Mucosa of rectum (tissue), 2 donors: ENCODE results near the gene SRR.
A peak's percentile ranks its signal among the peaks of the same experiment; 100 is the strongest.
"Not testable (repeated sequence)": the region's sequence is repeated elsewhere in the genome, so short reads cannot be mapped to it uniquely, and the experiment has no call there.

ENCODE experiments used
- H3K27ac ChIP-seq, 2 donors: one replicate each; pipeline ENCODE4 v1.7.0; 2013; ENCODE audit warnings: inconsistent platforms in 2 of 2, low read depth in 2 of 2, low read length in 2 of 2
- H3K27me3 ChIP-seq, 2 donors: one replicate each; pipeline ENCODE4 v1.7.0; 2013; ENCODE audit warnings: low read length in 2 of 2; ENCODE audit not compliant: control insufficient read depth in 2 of 2, insufficient read depth in 2 of 2
- H3K36me3 ChIP-seq, 2 donors: one replicate each; pipeline ENCODE4 v1.7.0; 2013; ENCODE audit warnings: low read length in 2 of 2; ENCODE audit not compliant: control insufficient read depth in 2 of 2, insufficient read depth in 2 of 2
- H3K4me1 ChIP-seq, 2 donors: one replicate each; pipeline ENCODE4 v1.7.0; 2013; ENCODE audit warnings: low read length in 2 of 2, mild to moderate bottlenecking in 1 of 2; ENCODE audit not compliant: control insufficient read depth in 2 of 2, insufficient read depth in 2 of 2
- H3K4me3 ChIP-seq, 2 donors: one replicate each; pipeline ENCODE4 v1.7.0; 2013; ENCODE audit warnings: low read length in 2 of 2
- H3K9ac ChIP-seq, 2 donors: one replicate each; pipeline ENCODE4 v1.7.0; 2013; ENCODE audit warnings: low read length in 2 of 2, low read depth in 1 of 2, mild to moderate bottlenecking in 1 of 2
- H3K9me3 ChIP-seq, 2 donors: one replicate each; pipeline ENCODE4 v1.7.0; 2013; ENCODE audit warnings: low read length in 2 of 2; ENCODE audit not compliant: control insufficient read depth in 2 of 2
- donor health status: healthy.
- donor health status: Normal muscosa, but diverticular disease.

The SRR gene

GRCh38 chr17:2303204-2304188 is at the start of gene SRR, which contains the start of gene SMG6:
Gene SRR, plus strand, starts transcription at chr17:2303950. Its CDS starts 11,611 bp downstream, at chr17:2315561.
Gene SMG6, minus strand, starts transcription at chr17:2303785. Its CDS starts 65 bp downstream, at chr17:2303720.
- Histone ChIP-seq H3K36me3 (peaks cover 7 to 18% of the 10 kb centered on the region in 2 donors), H3K9me3 (no peaks in the 10 kb centered on the region), H3K27ac (peak within 1 kb of the TSS; percentile 91 to 92), H3K9ac (peak within 1 kb of the TSS; percentile 85 to 89), H3K27me3 (no peaks in the 10 kb centered on the region), H3K4me1 (peaks cover 4 to 10% of the 10 kb centered on the region in 2 donors), H3K4me3 (peak within 1 kb of the TSS; percentile 89 to 90)

- H3K9ac ChIP-seq, H3K4me1 ChIP-seq, H3K9me3 ChIP-seq, H3K4me3 ChIP-seq, H3K36me3 ChIP-seq, H3K27me3 ChIP-seq: not testable (repeated sequence)
- H3K27ac ChIP-seq: peak overlapping the region; percentile 6 to 65
Observed at GRCh38 chr17:2258830-2259229, 44.9 kb upstream of the SRR start.

- Histone ChIP-seq H3K4me1 (peaks cover 0 to 3% of the 10 kb centered on the region in 2 donors), H3K27ac (peak overlapping the region; percentile 29 to 42), H3K9ac (peak overlapping the region; percentile 33 to 44), H3K27me3 (no peaks in the 10 kb centered on the region), H3K9me3 (no peaks in the 10 kb centered on the region), H3K4me3 (no peak overlapping the region), H3K36me3 (peaks cover 5 to 8% of the 10 kb centered on the region in 2 donors)
Observed at GRCh38 chr17:2259769-2260536, 43.8 kb upstream of the SRR start.

GRCh38 chr17:2262135-2262587 is 41.6 kb upstream of the SRR start:
- Histone ChIP-seq H3K27me3 (no peaks in the 10 kb centered on the region), H3K27ac (no peak overlapping the region), H3K36me3 (peaks cover 5 to 8% of the 10 kb centered on the region in 2 donors), H3K9ac (no peak overlapping the region), H3K4me3 (no peak overlapping the region), H3K4me1 (peaks cover 0 to 3% of the 10 kb centered on the region in 2 donors), H3K9me3 (no peaks in the 10 kb centered on the region)

- H3K9ac ChIP-seq: no peak overlapping the region
- no peak overlapping the region for H3K4me3 ChIP-seq
- H3K27me3 ChIP-seq: no peaks in the 10 kb centered on the region
- H3K27ac ChIP-seq: peak overlapping the region; percentile 11 to 25
- H3K36me3 ChIP-seq: peaks cover 8 to 10% of the 10 kb centered on the region in 2 donors
- H3K4me1 ChIP-seq: peaks cover 0 to 3% of the 10 kb centered on the region in 2 donors
- no peaks in the 10 kb centered on the region for H3K9me3 ChIP-seq
Observed at GRCh38 chr17:2263183-2264066, 40.3 kb upstream of the SRR start.

GRCh38 chr17:2264067-2264860 is 39.5 kb upstream of the SRR start:
- no peaks in the 10 kb centered on the region for H3K27me3 ChIP-seq
- no peak overlapping the region for H3K9ac ChIP-seq
- H3K4me3 ChIP-seq: no peak overlapping the region
- no peaks in the 10 kb centered on the region for H3K9me3 ChIP-seq
- H3K36me3 ChIP-seq: peaks cover 8 to 10% of the 10 kb centered on the region in 2 donors
- peak overlapping the region; percentile 11 to 25 for H3K27ac ChIP-seq
- H3K4me1 ChIP-seq: peaks cover 0 to 3% of the 10 kb centered on the region in 2 donors

- H3K4me1 ChIP-seq, H3K4me3 ChIP-seq: not testable (repeated sequence)
Observed at GRCh38 chr17:2265166-2265565, 38.6 kb upstream of the SRR start.

GRCh38 chr17:2266045-2266864 is 37.5 kb upstream of the SRR start:
- peak overlapping the region in 1 of 2 donors; percentile 29 for H3K4me3 ChIP-seq
- no peaks in the 10 kb centered on the region for H3K9me3 ChIP-seq
- peak overlapping the region; percentile 55 to 73 for H3K27ac ChIP-seq
- H3K9ac ChIP-seq: peak overlapping the region in 1 of 2 donors; percentile 5
- H3K27me3 ChIP-seq: no peaks in the 10 kb centered on the region
- peaks cover 5 to 9% of the 10 kb centered on the region in 2 donors for H3K36me3 ChIP-seq
- H3K4me1 ChIP-seq: peaks cover 0 to 3% of the 10 kb centered on the region in 2 donors

More at GRCh38 chr17:2265166-2265565, 38.6 kb upstream of the SRR start:
- H3K9me3 ChIP-seq, H3K27me3 ChIP-seq, H3K9ac ChIP-seq, H3K36me3 ChIP-seq: not testable (repeated sequence)
- peak overlapping the region in 1 of 2 donors; percentile 73 for H3K27ac ChIP-seq
